NCI-H2227 (cell line): Measurements from ENCODE around the gene SKAP2.

Experiments
- DNase-seq: peaks from one replicate; lab custom pipeline; 2025; ENCODE audit not compliant: unreplicated experiment; lab: John Stamatoyannopoulos, UW

The SKAP2 gene

GRCh38 chr7:26668821-26669220 is 195.6 kb downstream of the SKAP2 start:
- peak; percentile 55 for DNase-seq

- DNase-seq: peak; percentile 96
Measured at GRCh38 chr7:26667514-26668133, 196.8 kb downstream of the SKAP2 start.

GRCh38 chr7:26664735-26665416 is 199.5 kb downstream of the SKAP2 start:
- peak; percentile 64 for DNase-seq

GRCh38 chr7:26664274-26664673 is 200.1 kb downstream of the SKAP2 start:
- DNase-seq: peak; percentile 19

GRCh38 chr7:26663874-26664273 is 200.5 kb downstream of the SKAP2 start:
- no peak for DNase-seq

- DNase-seq: peak; percentile 77
Measured at GRCh38 chr7:26662646-26663045, 201.7 kb downstream of the SKAP2 start.

GRCh38 chr7:26659121-26659520 is 205.3 kb downstream of the SKAP2 start:
- DNase-seq: no peak

- peak; percentile 83 for DNase-seq
Measured at GRCh38 chr7:26658389-26659084, 205.9 kb downstream of the SKAP2 start.

GRCh38 chr7:26657686-26658388 is 206.6 kb downstream of the SKAP2 start:
- DNase-seq: peak; percentile 93

GRCh38 chr7:26657206-26657641 is 207.2 kb downstream of the SKAP2 start:
- peak; percentile 65 for DNase-seq

GRCh38 chr7:26656735-26657134 is 207.7 kb downstream of the SKAP2 start:
- no peak for DNase-seq

GRCh38 chr7:26655781-26656180 is 208.6 kb downstream of the SKAP2 start:
- DNase-seq: peak; percentile 58

GRCh38 chr7:26653430-26654399 is 210.7 kb downstream of the SKAP2 start:
- DNase-seq: peak; percentile 92

GRCh38 chr7:26652401-26653100 is 211.8 kb downstream of the SKAP2 start:
- DNase-seq: no peak

GRCh38 chr7:26650103-26650502 is 214.3 kb downstream of the SKAP2 start:
- DNase-seq: no peak

GRCh38 chr7:26649388-26649787 is 215.0 kb downstream of the SKAP2 start:
- DNase-seq: no peak

- no peak for DNase-seq
Measured at GRCh38 chr7:26648554-26648953, 215.8 kb downstream of the SKAP2 start.

- no peak for DNase-seq
Measured at GRCh38 chr7:26646336-26647048, 217.9 kb downstream of the SKAP2 start.

- DNase-seq: no peak
Measured at GRCh38 chr7:26645121-26645520, 219.3 kb downstream of the SKAP2 start.
